ENCODE results near the gene NCOA1.
"Not testable (repeated sequence)": the region's sequence is repeated elsewhere in the genome, so short reads cannot be mapped to it uniquely, and the experiment has no call there.

The NCOA1 gene

DNA sequence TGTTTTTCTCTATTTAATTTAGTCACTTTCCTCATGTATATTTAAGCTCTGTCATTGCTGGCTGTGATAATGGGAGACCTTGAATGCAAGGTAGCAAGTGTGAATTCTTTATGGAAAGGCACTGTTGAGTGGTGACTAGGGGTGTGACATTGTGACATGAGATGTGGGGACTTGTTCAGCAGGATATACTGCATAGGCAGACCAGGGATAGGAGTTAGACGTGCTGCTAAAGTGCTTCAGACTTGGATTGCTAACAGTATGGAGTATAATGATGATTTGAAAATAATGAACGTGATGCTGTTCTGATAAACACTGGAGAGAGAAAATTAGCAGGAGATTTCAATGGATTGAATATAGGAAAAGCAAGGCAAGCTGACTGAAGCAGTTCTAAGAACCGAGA is 135.1 kb downstream of the NCOA1 start:
- DNase-seq (ENCODE audit: low read depth, low spot score), result no peak

DNA sequence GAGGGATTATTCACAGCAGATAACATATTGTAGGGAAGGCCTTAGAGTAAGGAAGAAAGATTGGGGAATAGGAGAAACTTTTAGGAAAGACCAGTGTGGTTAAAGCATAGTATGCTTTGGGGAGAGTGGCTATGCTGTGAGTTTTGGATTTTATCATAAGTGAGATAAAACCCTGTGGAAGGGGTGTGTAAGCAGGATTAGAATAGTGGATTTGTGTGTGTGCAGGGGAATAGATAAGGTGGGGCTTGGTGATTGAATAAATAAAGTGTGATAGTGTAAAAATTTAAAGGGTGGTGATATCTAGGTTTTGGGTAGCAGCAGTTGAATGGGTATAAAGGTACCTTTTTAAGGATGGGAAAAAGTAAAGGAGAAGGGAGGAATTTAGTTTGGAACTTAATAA is 137.7 kb downstream of the NCOA1 start:
- no peak for DNase-seq (ENCODE audit: low read depth, low spot score)

DNA sequence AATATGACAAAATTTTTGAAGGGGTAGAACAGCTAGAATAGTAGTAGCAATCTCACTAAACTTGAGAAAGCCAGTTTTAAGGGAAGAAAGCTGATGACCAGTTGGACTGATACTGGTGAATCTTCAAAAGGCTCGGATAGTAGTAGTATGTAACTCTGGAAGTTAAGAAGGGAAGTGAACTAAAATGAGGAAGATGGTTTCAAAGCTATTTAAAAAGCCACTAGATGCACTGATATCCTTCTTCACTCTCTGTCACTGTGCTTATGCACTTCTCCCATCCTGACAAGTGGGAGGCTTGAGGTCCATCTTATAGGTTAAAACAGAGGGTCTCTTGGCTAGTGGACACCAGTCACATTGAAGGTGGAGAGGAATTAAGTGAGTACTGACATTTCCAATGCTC is 141.1 kb downstream of the NCOA1 start:
- no peak for DNase-seq (ENCODE audit: low read depth, low spot score)

DNA sequence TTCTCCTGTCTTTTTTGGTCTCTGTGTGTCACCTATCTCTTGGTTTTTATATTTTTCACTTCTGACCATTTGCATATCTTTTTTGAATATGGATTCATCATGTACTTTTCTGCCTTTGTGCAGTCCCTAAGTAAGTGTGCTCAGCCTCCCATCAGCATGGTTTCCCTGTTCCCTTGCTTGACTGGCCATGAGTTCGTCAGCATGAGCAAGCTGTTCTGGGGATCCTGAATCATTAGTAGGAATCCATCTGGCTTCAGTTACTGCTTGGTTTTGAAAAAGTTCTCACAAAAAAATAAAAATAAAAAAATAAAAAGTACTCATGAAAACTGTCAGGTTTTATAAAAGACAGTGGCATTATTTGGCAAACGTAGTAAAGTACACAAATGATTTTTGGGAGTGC is 144.1 kb downstream of the NCOA1 start:
- DNase-seq (ENCODE audit: low read depth, low spot score), result no peak

DNA sequence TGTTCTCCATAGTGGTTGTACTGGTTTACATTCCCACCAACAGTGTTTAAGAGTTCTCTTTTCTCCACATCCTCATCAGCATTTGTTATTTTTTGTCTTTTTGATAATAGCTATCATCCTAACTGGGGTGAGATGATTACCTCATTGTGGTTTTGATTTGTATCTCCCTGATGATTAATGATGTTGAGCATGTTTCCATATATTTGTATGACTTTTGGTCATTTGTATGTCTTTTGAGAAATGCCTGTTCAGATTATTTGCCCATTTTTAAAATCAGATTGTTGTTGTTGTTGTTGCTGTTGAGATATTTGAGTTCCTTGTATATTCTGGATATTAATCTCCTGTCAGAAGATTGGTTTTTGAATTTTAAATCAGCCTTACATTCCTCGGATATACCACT is 147.5 kb downstream of the NCOA1 start:
- DNase-seq (ENCODE audit: low read depth, low spot score), result no peak

DNA sequence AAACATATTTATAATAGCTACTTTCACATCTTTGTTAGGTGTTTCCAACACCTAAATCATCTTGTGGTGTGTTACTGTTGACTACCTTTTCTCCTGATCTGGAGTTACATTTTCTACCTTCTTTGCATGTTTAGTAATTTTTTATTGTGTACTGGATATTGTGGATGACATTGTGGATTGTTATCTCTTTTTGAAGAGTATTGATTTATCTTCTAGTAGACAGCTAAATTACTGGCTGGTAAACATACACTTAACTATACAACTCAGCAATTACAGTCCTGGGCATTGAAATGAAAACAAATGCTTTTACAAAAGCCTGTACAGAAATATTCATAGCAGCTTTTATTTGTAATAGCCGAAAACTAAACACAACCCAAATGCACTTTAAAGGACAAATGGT is 151.3 kb downstream of the NCOA1 start:
- no peak for DNase-seq (ENCODE audit: low read depth, low spot score)

GRCh38 chr2:24643051-24643450 is 152.0 kb downstream of the NCOA1 start:
- no peak for DNase-seq (ENCODE audit: low read depth, low spot score)

DNA sequence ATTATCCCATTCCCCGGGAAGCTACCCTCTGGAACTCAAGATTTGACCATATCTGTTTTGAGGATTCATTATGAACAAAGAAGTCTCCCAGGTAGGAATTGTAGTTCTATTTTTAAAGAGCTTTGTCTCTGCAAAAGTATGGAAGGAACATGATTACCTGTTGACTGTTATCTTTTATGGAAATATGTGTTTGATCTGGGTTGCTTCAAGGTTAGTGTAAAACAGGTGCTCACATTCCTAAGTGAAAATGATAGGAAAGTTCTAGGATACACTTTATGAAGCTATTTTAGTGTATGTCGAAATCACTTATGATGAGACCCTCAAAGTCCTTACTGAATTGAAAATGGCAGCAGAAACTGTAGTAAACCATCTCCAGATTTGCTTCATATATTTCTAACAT is 153.0 kb downstream of the NCOA1 start:
- no peak for DNase-seq (ENCODE audit: low read depth, low spot score)

DNA sequence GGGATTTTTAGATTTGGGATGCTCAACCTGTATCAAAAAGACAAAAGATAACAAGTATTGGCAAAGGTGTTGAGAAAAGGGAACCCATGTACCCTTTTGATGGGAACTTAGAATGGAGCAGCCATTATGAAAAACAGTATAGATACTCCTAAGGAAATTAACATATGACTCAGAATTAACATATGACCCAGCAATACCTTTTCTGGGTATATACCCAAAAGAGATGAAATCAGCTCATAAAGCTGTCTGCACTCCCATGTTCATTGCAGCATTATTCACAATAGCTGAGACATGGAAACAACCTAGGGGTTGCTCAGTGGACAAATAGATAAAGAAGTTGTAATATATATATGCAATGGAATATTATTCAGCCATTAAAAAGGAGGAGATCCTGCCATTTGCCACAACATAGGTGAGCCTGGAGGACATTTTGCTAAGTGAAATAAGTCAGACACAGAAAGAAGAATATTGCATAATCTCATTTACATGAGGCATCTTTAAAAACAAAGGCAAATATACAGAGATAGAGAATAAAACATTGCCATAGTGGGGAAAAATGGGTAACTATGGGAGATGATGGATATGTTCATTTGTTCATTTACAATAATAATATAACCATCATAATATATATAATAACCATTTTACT is 160.1 kb downstream of the NCOA1 start:
- DNase-seq (ENCODE audit: low read depth, low spot score), result no peak

DNA sequence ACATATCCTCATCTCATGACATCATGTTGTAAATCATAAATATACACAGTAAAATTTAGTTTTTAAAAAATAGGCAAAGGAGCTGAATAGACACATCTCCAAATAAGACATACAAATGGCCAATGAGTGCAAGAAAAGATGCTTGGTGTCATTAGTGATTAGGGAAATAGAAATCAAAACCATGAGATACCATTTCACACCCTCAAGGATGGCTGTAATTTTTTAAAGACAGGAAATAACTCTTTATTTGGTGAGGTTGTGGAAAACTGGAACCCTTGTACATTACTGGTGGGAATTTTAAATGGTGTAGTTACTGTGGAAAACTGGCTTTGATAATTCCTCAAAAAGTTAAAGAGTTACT is 160.6 kb downstream of the NCOA1 start:
- DNase-seq (ENCODE audit: low read depth, low spot score), result no peak

GRCh38 chr2:24652265-24653182 is 161.5 kb downstream of the NCOA1 start:
- no peak for DNase-seq (ENCODE audit: low read depth, low spot score)

GRCh38 chr2:24657818-24658217 is 166.8 kb downstream of the NCOA1 start:
- no peak for DNase-seq (ENCODE audit: low read depth, low spot score)

- DNase-seq (ENCODE audit: low read depth, low spot score), result no peak
Measured at GRCh38 chr2:24658531-24659202, 167.6 kb downstream of the NCOA1 start.

- no peak for DNase-seq (ENCODE audit: low read depth, low spot score)
Measured at GRCh38 chr2:24659862-24660261, 168.8 kb downstream of the NCOA1 start.

- DNase-seq (ENCODE audit: low read depth, low spot score), result no peak
Measured at GRCh38 chr2:24667542-24667941, 176.5 kb downstream of the NCOA1 start.

- no peak for DNase-seq (ENCODE audit: low read depth, low spot score)
Measured at GRCh38 chr2:24671230-24671629, 180.2 kb downstream of the NCOA1 start.

DNA sequence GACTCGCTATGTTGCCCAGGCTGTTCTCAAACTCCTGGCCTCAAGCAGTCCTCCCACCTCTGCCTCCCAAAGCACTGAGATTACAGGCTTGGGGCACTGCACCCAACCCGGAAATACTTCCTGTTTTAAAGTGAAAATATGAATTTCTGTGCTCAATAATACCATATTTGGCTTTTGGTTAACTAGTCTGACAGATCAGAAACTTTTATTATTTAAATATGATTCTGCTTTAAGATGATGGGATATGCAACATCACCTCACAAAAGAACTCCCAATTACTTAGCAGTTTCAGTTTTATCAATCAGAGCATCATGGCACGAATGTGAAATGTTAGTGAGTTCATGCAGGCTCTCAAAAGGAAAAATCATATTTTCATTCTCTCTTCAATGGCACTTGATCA is 181.5 kb downstream of the NCOA1 start:
- DNase-seq (ENCODE audit: low read depth, low spot score), result no peak

DNA sequence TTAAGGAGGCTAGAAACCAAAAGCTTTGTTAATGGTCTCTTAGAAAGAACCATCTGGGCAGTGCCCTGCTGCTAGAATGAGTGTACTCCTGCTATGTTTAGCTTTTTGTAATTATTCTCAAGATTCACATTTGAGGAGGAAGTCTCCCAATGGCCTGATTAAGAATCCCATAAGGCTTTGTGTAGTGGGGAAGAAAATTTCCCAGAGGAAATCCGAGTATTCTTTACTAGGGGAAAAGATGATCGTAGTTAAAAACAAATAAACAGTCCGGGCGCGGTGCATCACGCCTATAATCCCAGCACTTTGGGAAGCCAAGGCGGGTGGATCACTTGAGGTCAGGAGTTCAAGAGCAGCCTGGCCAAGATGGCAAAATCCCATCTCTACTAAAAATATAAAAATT is 184.3 kb downstream of the NCOA1 start:
- DNase-seq (ENCODE audit: low read depth, low spot score), result no peak

DNA sequence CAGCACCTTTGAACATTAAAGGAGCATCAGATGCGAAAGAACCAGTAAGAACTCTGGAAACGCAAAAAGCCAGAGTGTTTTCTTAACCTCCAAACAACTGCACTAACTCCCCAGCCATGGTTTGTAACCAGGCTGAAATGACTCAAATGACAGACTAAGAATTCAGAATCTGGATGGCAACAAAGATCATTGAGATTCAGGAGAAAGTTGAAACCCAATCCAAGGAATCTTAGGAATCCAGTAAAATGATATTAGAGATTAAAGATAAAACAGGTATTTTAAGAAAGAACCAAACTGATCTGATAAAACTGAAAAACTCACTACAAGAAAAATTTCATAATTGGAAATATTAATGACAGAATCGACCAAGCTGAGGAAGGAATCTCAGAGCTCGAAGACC is 185.4 kb downstream of the NCOA1 start:
- DNase-seq (ENCODE audit: low read depth, low spot score), result no peak

DNA sequence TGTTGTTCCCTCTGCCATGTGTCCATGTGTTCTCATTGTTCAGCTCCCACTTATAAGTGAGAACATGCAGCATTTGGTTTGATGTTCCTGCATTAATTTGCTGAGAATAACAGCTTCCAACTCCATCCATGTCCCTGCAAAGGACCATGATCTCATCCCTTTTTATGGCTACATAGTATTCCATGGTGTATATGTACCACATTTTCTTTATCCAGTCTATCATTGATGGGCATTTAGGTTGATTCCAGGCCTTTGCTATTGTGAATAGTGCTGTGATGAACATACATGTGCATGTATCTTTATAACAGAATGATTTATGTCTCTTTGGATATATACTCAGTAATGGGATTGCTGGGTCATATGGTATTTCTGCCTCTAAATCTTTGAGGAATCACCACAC is 187.0 kb downstream of the NCOA1 start:
- DNase-seq (ENCODE audit: low read depth, low spot score), result not testable (repeated sequence)

GRCh38 chr2:24680196-24680595 is 189.1 kb downstream of the NCOA1 start:
- no peak for DNase-seq (ENCODE audit: low read depth, low spot score)

GRCh38 chr2:24682304-24682703 is 191.2 kb downstream of the NCOA1 start:
- DNase-seq (ENCODE audit: low read depth, low spot score), result no peak

DNA sequence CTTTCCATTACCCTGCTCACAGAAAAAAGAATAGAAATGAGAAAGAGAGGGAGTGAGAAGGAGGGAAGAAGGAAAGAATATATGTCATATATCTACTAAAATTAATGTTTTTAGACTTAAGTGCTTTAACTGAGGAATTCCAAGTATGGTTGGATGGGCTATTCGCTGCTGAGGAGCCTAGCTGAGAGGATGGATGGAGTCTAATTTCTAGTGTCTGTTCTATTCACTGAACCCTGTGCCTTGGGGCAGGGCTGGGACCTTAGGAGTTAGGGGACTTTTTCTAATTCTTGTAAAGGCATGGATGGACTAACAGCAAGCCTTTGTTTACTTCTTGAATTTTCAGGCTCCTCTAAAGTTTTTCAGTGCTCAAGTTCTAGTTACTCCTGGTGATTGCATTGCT is 192.4 kb downstream of the NCOA1 start:
- no peak for DNase-seq (ENCODE audit: low read depth, low spot score)
